Spinal cord (tissue), 10 donors: ENCODE measurements around the gene TTPAL. TPM values are rescaled to one million over a fixed set of nuclear protein-coding genes. Genes with fewer than 3 reads are reported as not detected.

ENCODE experiments used
- DNase-seq, 6 donors: peaks; one replicate each; pipeline versions ENCODE4 v3.0.0 to v3.0.0-alpha.2; 2013 to 2015; ENCODE audit warnings: low spot score in 6 of 6, low read depth in 4 of 6
- H3K27ac ChIP-seq: one replicate; pipeline ENCODE4 v1.5.1; 2013; ENCODE audit warnings: low read depth, low read length, control low read depth
- H3K27me3 ChIP-seq: one replicate; pipeline ENCODE4 v1.6.1; 2013; ENCODE audit warnings: low read length; ENCODE audit not compliant: control insufficient read depth, insufficient read depth
- H3K36me3 ChIP-seq: one replicate; pipeline ENCODE4 v1.6.1; 2013; ENCODE audit warnings: low read length; ENCODE audit not compliant: control insufficient read depth, insufficient read depth
- H3K4me1 ChIP-seq: one replicate; pipeline ENCODE4 v1.6.1; 2013; ENCODE audit warnings: low read length; ENCODE audit not compliant: control insufficient read depth, insufficient read depth
- H3K4me3 ChIP-seq: one replicate; pipeline ENCODE4 v1.5.1; 2013; ENCODE audit warnings: low read depth, low read length, control low read depth
- H3K9me3 ChIP-seq: one replicate; pipeline ENCODE4 v1.6.1; 2013; ENCODE audit warnings: low read length; ENCODE audit not compliant: control insufficient read depth, insufficient read depth
- WGBS: methylation state at CpG from one replicate; pipeline ENCODE4 v1.1.5; 2013; ENCODE audit warnings: missing lambda C conversion rate; ENCODE audit not compliant: insufficient coverage; 5-methylcytosine and 5-hydroxymethylcytosine counted together
- polyA plus RNA-seq, 2 donors: library from polyadenylated mRNA; unstranded; fragments of 120-200 nt; gene quantifications; one replicate each; pipeline ENCODE4 v1.2.1, GENCODE V29; 2013; ENCODE audit not compliant: insufficient read length in 2 of 2
- total RNA-seq, 2 donors: library from RNA; depleted of rRNA in 1 of 2; stranded (reverse); fragments of 120-200 nt in 1 of 2; fragments of >200 nt in 1 of 2; gene quantifications; one replicate each; pipeline versions ENCODE4 v1.2.3 to v1.2.4, GENCODE V29; 2013 to 2014
- donor health status: healthy.

The TTPAL gene
- total and polyA plus RNA-seq, 4 donors: 7.8 to 15.9 (median 13.4) TPM

GRCh38 chr20:44430270-44431065 is 45.2 kb upstream of the TTPAL start:
- Histone ChIP-seq H3K27ac (no peak overlapping the region), H3K27me3 (no peaks in the 10 kb centered on the region), H3K36me3 (no peaks in the 10 kb centered on the region), H3K4me1 (no peaks in the 10 kb centered on the region), H3K9me3 (no peaks in the 10 kb centered on the region), H3K4me3 (no peak overlapping the region)
- DNase-seq: no peak
- WGBS: 96% methylated on average over 2 of the region's 7 CpGs

- 70% methylated on average over 3 of the region's 4 CpGs for WGBS
- Histone ChIP-seq H3K36me3 (no peaks in the 10 kb centered on the region), H3K4me3 (no peak overlapping the region), H3K4me1 (no peaks in the 10 kb centered on the region), H3K27me3 (no peaks in the 10 kb centered on the region), H3K9me3 (no peaks in the 10 kb centered on the region), H3K27ac (no peak overlapping the region)
- no peak for DNase-seq
These were observed 44.6 kb upstream of the TTPAL start for GRCh38 chr20:44431118-44431501.

DNA sequence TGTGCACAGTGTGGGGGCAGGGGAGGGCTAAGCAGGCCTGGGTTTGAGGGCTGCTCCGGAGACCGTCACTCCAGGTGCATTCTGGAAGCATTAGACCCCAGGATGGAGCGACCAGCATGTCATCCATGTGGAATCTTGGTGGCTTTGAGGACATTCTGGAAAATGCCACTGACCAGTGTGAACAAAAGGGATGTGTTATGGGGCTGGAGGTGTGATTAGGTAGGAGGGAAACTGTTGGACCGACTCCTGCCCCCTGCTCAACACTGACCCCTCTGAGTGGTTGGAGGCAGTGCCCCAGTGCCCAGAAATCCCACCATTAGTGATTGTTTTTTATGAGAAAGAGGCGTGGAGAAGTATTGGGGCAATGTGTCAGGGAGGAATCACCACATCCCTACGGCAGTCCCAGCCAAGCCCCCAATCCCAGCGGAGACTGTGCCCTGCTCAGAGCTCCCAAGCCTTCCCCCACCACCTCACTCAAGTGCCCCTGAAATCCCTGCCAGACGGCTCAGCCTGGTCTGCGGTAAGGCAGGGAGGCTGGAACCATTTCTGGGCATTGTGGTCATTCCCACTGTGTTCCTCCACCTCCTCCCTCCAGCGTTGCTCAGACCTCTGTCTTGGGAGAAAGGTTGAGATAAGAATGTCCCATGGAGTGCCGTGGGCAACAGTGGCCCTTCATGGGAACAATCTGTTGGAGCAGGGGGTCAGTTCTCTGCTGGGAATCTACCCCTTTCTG is 44.0 kb upstream of the TTPAL start:
- no peaks in the 10 kb centered on the region for H3K9me3 ChIP-seq
- DNase-seq: no peak
- H3K4me3 ChIP-seq: no peak overlapping the region
- no peak overlapping the region for H3K27ac ChIP-seq
- no peaks in the 10 kb centered on the region for H3K36me3 ChIP-seq
- no peaks in the 10 kb centered on the region for H3K4me1 ChIP-seq
- 78% methylated on average over 6 of the region's 11 CpGs for WGBS
- no peaks in the 10 kb centered on the region for H3K27me3 ChIP-seq

DNA sequence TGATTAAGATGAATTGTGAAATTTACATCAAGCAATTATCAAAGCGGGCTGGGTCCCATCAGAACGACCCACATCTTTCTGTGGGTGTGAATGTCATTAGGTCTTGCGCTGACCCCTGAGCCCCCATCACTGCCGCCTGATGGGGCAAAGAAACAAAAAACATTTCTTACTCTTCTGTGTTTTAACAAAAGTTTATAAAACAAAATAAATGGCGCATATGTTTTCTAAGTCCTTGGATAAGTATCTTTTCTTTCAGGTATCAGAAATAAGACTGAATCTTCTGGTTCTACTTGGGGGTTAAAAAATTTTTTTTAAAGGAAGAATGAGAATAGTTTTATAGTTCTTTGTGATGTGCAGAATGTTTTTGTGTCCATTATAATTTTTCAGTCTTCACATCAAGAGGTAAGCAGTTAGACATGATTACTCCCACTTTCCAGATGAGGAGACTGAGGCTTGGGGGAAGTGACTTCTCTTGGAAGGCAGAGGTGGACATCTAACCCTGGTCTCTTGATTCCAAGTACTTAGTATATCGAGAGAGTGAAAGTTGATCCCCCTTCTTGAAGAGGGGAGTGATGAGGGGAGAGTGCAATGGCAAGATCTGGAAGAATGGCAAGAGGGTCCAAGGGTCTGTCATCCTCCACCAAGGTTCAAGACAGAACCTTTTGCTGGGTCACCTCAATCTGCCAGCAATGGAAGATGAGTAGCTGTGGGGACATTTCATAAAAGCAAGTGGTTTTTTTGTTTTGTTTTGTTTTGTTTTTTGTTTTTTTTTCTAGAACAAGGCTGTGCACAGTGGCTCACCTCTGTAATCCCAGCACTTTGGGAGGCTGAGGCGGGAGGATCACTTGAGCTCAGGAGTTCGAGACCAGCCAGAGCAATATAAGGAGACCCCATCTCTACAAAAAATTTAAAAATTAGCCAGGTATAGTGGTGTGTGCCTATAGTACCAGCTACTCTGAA is 42.8 kb upstream of the TTPAL start:
- no peaks in the 10 kb centered on the region for H3K27me3 ChIP-seq
- H3K36me3 ChIP-seq: no peaks in the 10 kb centered on the region
- H3K9me3 ChIP-seq: no peaks in the 10 kb centered on the region
- WGBS: 54% methylated on average over 3 of the region's 8 CpGs
- no peak overlapping the region for H3K4me3 ChIP-seq
- no peaks in the 10 kb centered on the region for H3K4me1 ChIP-seq
- DNase-seq: no peak
- no peak overlapping the region for H3K27ac ChIP-seq

DNA sequence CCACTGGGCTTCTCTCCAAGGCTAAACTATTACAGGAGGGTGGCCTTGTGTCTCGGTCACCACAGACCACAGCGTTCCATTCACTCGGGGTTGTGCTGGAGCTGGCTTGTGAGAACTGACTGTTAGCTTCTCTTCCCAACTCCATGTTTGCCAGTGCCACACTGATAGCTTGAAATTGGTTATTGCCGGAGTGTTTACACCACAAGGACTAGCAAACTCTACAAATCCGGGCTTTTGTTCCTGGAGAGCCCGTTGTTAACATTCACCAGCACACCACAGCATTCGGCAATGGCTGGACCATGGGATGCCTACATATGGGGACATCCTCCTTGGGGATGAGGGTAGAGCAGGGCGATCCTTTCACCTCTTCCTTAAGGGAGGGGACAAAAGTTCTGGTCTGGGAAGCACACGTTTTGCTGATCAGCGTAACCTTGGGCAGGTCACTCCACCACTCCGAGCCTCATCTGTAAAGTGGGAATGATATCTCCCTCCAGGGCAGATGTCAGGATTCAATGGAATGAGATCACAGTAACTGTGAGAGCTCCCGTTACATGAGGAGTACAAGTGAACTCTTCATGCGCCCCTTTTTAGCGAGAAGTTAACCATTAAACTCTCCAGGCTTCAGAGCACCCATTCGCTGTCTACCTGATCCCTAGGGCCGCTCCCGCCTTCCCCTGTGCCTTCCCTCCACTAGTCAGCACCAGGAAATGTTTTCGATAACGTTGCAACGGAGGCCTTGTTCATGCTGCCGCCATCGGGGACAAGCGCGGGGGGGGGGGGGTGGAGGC is 41.7 kb upstream of the TTPAL start:
- H3K27ac ChIP-seq: no peak overlapping the region
- no peaks in the 10 kb centered on the region for H3K4me1 ChIP-seq
- DNase-seq: no peak
- no peak overlapping the region for H3K4me3 ChIP-seq
- 72% methylated on average over 16 of the region's 24 CpGs for WGBS
- no peaks in the 10 kb centered on the region for H3K9me3 ChIP-seq
- no peaks in the 10 kb centered on the region for H3K27me3 ChIP-seq
- no peaks in the 10 kb centered on the region for H3K36me3 ChIP-seq

GRCh38 chr20:44435630-44436335 is 39.9 kb upstream of the TTPAL start:
- no peaks in the 10 kb centered on the region for H3K36me3 ChIP-seq
- no peaks in the 10 kb centered on the region for H3K4me1 ChIP-seq
- H3K9me3 ChIP-seq: no peaks in the 10 kb centered on the region
- 92% methylated on average over 8 of the region's 12 CpGs for WGBS
- DNase-seq: no peak
- H3K4me3 ChIP-seq: no peak overlapping the region
- H3K27ac ChIP-seq: no peak overlapping the region
- no peaks in the 10 kb centered on the region for H3K27me3 ChIP-seq

GRCh38 chr20:44436393-44436792 is 39.3 kb upstream of the TTPAL start:
- H3K4me1 ChIP-seq: no peaks in the 10 kb centered on the region
- no peak overlapping the region for H3K27ac ChIP-seq
- H3K27me3 ChIP-seq: no peaks in the 10 kb centered on the region
- no peaks in the 10 kb centered on the region for H3K9me3 ChIP-seq
- 74% methylated on average over 12 of the region's 12 CpGs for WGBS
- no peaks in the 10 kb centered on the region for H3K36me3 ChIP-seq
- no peak overlapping the region for H3K4me3 ChIP-seq
- no peak for DNase-seq

- H3K4me3 ChIP-seq: no peak overlapping the region
- no peak for DNase-seq
- no CpG with 5 or more reads among the region's 5 CpGs for WGBS
- H3K27ac ChIP-seq: no peak overlapping the region
- H3K9me3 ChIP-seq: no peaks in the 10 kb centered on the region
- no peaks in the 10 kb centered on the region for H3K27me3 ChIP-seq
- H3K36me3 ChIP-seq: no peaks in the 10 kb centered on the region
- H3K4me1 ChIP-seq: no peaks in the 10 kb centered on the region
These were observed 38.2 kb upstream of the TTPAL start for GRCh38 chr20:44437497-44437896.
